Naive B cell (primary cell): ENCODE data around the gene MN1. TPM values are rescaled to one million over a fixed set of nuclear protein-coding genes. Genes with fewer than 3 reads are reported as not detected.

Experiments
- ATAC-seq, 2 donors: fragments of 150-1000 bp; cut with Tn5 transposase; 2 replicates each; pipeline ENCODE4 v1.10.0; 2021; ENCODE audit warnings: low read depth in 2 of 2, mild to moderate bottlenecking in 2 of 2, moderate library complexity in 2 of 2
- DNase-seq: peaks from one replicate; pipeline ENCODE4 v3.0.0; 2022
- H3K27ac Mint-ChIP-seq, 6 donors: one replicate each; pipeline ENCODE4 v1.8.0; 2020 to 2022; ENCODE audit warnings: mild to moderate bottlenecking in 6 of 6, mixed read lengths in 6 of 6, moderate library complexity in 5 of 6, inconsistent platforms in 2 of 6
- H3K27me3 Mint-ChIP-seq, 3 donors: one replicate each; pipeline ENCODE4 v1.8.0; 2021 to 2022; ENCODE audit warnings: mixed read lengths in 3 of 3, mild to moderate bottlenecking in 1 of 3
- H3K36me3 Mint-ChIP-seq, 2 donors: one replicate each; pipeline ENCODE4 v1.8.0; 2020 to 2022; ENCODE audit warnings: mixed read lengths in 2 of 2, inconsistent platforms in 1 of 2, mild to moderate bottlenecking in 1 of 2
- H3K4me1 Mint-ChIP-seq, 3 donors: one replicate each; pipeline ENCODE4 v1.8.0; 2020 to 2022; ENCODE audit warnings: mixed read lengths in 3 of 3, inconsistent platforms in 1 of 3, mild to moderate bottlenecking in 1 of 3, moderate library complexity in 1 of 3
- H3K4me3 Mint-ChIP-seq, 8 donors: one replicate each; pipeline ENCODE4 v1.8.0; 2020 to 2022; ENCODE audit warnings: mild to moderate bottlenecking in 8 of 8, mixed read lengths in 8 of 8, moderate library complexity in 8 of 8, inconsistent platforms in 2 of 8
- H3K9me3 Mint-ChIP-seq, 7 donors: one replicate each; pipeline ENCODE4 v1.8.0; 2020 to 2022; ENCODE audit warnings: mixed read lengths in 7 of 7, mild to moderate bottlenecking in 5 of 7, inconsistent platforms in 2 of 7, moderate library complexity in 1 of 7
- polyA plus RNA-seq, 6 donors: library from polyadenylated mRNA; unstranded; fragments of 300-500 nt; fragmentation: Illumina TruSeq; gene quantifications; one replicate each; pipeline ENCODE4 v1.2.3, GENCODE V29; 2021; ENCODE audit warnings: low read depth in 6 of 6

The MN1 gene
- polyA plus RNA-seq, 6 donors from 2014 or later = not detected

- H3K27me3 Mint-ChIP-seq = no peaks in the 10 kb centered on the region
- H3K27ac Mint-ChIP-seq = no peak overlapping the region
- peaks cover 6 to 21% (median 9%) of the 10 kb centered on the region in 7 donors for H3K9me3 Mint-ChIP-seq
- H3K36me3 Mint-ChIP-seq = peaks cover 14 to 23% of the 10 kb centered on the region in 2 donors
- H3K4me3 Mint-ChIP-seq = no peak overlapping the region
- DNase-seq = no peak
- H3K4me1 Mint-ChIP-seq = peaks cover 0 to 5% (median 0%) of the 10 kb centered on the region in 3 donors
- ATAC-seq = no peak
Observed at GRCh38 chr22:27839057-27839660, 37.6 kb upstream of the MN1 start.

GRCh38 chr22:27836181-27836580 is 34.6 kb upstream of the MN1 start:
- Mint-ChIP-seq H3K36me3 (peaks cover 4 to 15% of the 10 kb centered on the region in 2 donors), H3K4me3 (no peak overlapping the region), H3K4me1 (peaks cover 0 to 5% (median 0%) of the 10 kb centered on the region in 3 donors), H3K9me3 (peaks cover 6 to 21% (median 9%) of the 10 kb centered on the region in 7 donors), H3K27ac (peak overlapping the region in 2 of 6 donors; percentile 44 to 52), H3K27me3 (no peaks in the 10 kb centered on the region)
- ATAC-seq = no peak
- no peak for DNase-seq

GRCh38 chr22:27835446-27835845 is 33.9 kb upstream of the MN1 start:
- no peak for DNase-seq
- H3K4me1 Mint-ChIP-seq = peaks cover 0 to 5% (median 0%) of the 10 kb centered on the region in 3 donors
- no peak overlapping the region for H3K4me3 Mint-ChIP-seq
- ATAC-seq = no peak
- H3K36me3 Mint-ChIP-seq = peaks cover 4 to 11% of the 10 kb centered on the region in 2 donors
- peaks cover 6 to 21% (median 9%) of the 10 kb centered on the region in 7 donors for H3K9me3 Mint-ChIP-seq
- no peaks in the 10 kb centered on the region for H3K27me3 Mint-ChIP-seq
- no peak overlapping the region for H3K27ac Mint-ChIP-seq

- DNase-seq (no peak), ATAC-seq (no peak)
- peaks cover 0 to 5% (median 0%) of the 10 kb centered on the region in 3 donors for H3K4me1 Mint-ChIP-seq
- H3K36me3 Mint-ChIP-seq = peaks cover 4 to 11% of the 10 kb centered on the region in 2 donors
- no peak overlapping the region for H3K4me3 Mint-ChIP-seq
- H3K9me3 Mint-ChIP-seq = peaks cover 6 to 21% (median 9%) of the 10 kb centered on the region in 7 donors
- peak overlapping the region in 1 of 6 donors; percentile 20 for H3K27ac Mint-ChIP-seq
- no peaks in the 10 kb centered on the region for H3K27me3 Mint-ChIP-seq
Observed at GRCh38 chr22:27834364-27835185, 33.0 kb upstream of the MN1 start.

- DNase-seq = no peak
- ATAC-seq = no peak
- Mint-ChIP-seq H3K27ac (no peak overlapping the region), H3K27me3 (no peaks in the 10 kb centered on the region), H3K4me3 (no peak overlapping the region), H3K4me1 (peaks cover 0 to 5% (median 0%) of the 10 kb centered on the region in 3 donors), H3K9me3 (peaks cover 6 to 18% (median 8%) of the 10 kb centered on the region in 7 donors), H3K36me3 (peaks cover 4 to 11% of the 10 kb centered on the region in 2 donors)
Observed at GRCh38 chr22:27833803-27834202, 32.2 kb upstream of the MN1 start.

- Mint-ChIP-seq H3K36me3 (peaks cover 4 to 8% of the 10 kb centered on the region in 2 donors), H3K4me1 (peaks cover 0 to 5% (median 0%) of the 10 kb centered on the region in 3 donors), H3K27me3 (no peaks in the 10 kb centered on the region), H3K9me3 (peaks cover 2 to 7% (median 5%) of the 10 kb centered on the region in 7 donors), H3K27ac (no peak overlapping the region), H3K4me3 (no peak overlapping the region)
- no peak for DNase-seq
- no peak for ATAC-seq
Observed at GRCh38 chr22:27832606-27833005, 31.1 kb upstream of the MN1 start.

- Mint-ChIP-seq H3K9me3 (peaks cover 0 to 5% (median 0%) of the 10 kb centered on the region in 7 donors), H3K27ac (no peak overlapping the region), H3K36me3 (peaks cover 0 to 11% of the 10 kb centered on the region in 2 donors), H3K4me3 (no peak overlapping the region), H3K4me1 (no peaks in the 10 kb centered on the region), H3K27me3 (no peaks in the 10 kb centered on the region)
- no peak for DNase-seq
- ATAC-seq = no peak
Observed at GRCh38 chr22:27829620-27830019, 28.1 kb upstream of the MN1 start.

GRCh38 chr22:27827604-27828587 is 26.3 kb upstream of the MN1 start:
- H3K9me3 Mint-ChIP-seq = peaks cover 0 to 5% (median 0%) of the 10 kb centered on the region in 7 donors
- no peak for DNase-seq
- no peak overlapping the region for H3K4me3 Mint-ChIP-seq
- no peaks in the 10 kb centered on the region for H3K4me1 Mint-ChIP-seq
- no peak overlapping the region for H3K27ac Mint-ChIP-seq
- H3K27me3 Mint-ChIP-seq = no peaks in the 10 kb centered on the region
- no peak for ATAC-seq
- peaks cover 0 to 11% of the 10 kb centered on the region in 2 donors for H3K36me3 Mint-ChIP-seq

GRCh38 chr22:27825174-27825573 is 23.6 kb upstream of the MN1 start:
- Mint-ChIP-seq H3K4me3 (no peak overlapping the region), H3K27ac (no peak overlapping the region), H3K9me3 (peaks cover 0 to 5% (median 0%) of the 10 kb centered on the region in 7 donors), H3K4me1 (no peaks in the 10 kb centered on the region), H3K36me3 (peaks cover 0 to 11% of the 10 kb centered on the region in 2 donors), H3K27me3 (no peaks in the 10 kb centered on the region)
- DNase-seq (no peak), ATAC-seq (no peak)

GRCh38 chr22:27823221-27823620 is 21.7 kb upstream of the MN1 start:
- DNase-seq (no peak), ATAC-seq (no peak)
- H3K27me3 Mint-ChIP-seq = peaks cover 0 to 2% (median 0%) of the 10 kb centered on the region in 3 donors
- no peak overlapping the region for H3K27ac Mint-ChIP-seq
- no peaks in the 10 kb centered on the region for H3K4me1 Mint-ChIP-seq
- peaks cover 0 to 11% of the 10 kb centered on the region in 2 donors for H3K36me3 Mint-ChIP-seq
- peaks cover 0 to 5% (median 2%) of the 10 kb centered on the region in 7 donors for H3K9me3 Mint-ChIP-seq
- H3K4me3 Mint-ChIP-seq = no peak overlapping the region

GRCh38 chr22:27820896-27821866 is 19.6 kb upstream of the MN1 start:
- H3K36me3 Mint-ChIP-seq = peaks cover 0 to 11% of the 10 kb centered on the region in 2 donors
- H3K27ac Mint-ChIP-seq = no peak overlapping the region
- ATAC-seq (no peak), DNase-seq (no peak)
- peaks cover 0 to 5% (median 2%) of the 10 kb centered on the region in 7 donors for H3K9me3 Mint-ChIP-seq
- peaks cover 0 to 19% (median 10%) of the 10 kb centered on the region in 3 donors for H3K27me3 Mint-ChIP-seq
- H3K4me3 Mint-ChIP-seq = no peak overlapping the region
- no peaks in the 10 kb centered on the region for H3K4me1 Mint-ChIP-seq

GRCh38 chr22:27816552-27816951 is 15.0 kb upstream of the MN1 start:
- no peak for ATAC-seq
- Mint-ChIP-seq H3K27me3 (peaks cover 0 to 32% (median 16%) of the 10 kb centered on the region in 3 donors), H3K9me3 (peaks cover 0 to 5% (median 2%) of the 10 kb centered on the region in 7 donors), H3K27ac (no peak overlapping the region), H3K36me3 (no peaks in the 10 kb centered on the region), H3K4me3 (no peak overlapping the region), H3K4me1 (no peaks in the 10 kb centered on the region)
- no peak for DNase-seq
